Measurements from ENCODE around the gene OR2M3.

- TF ChIP-seq CTCF (IDR thresholded peaks at IDR 0.05), result no peak
- no peak for TF ChIP-seq SMAD3 (CRISPR knock-in tag; IDR thresholded peaks at IDR 0.05; ENCODE audit: borderline replicate concordance)
- TF ChIP-seq, protein P1, sequence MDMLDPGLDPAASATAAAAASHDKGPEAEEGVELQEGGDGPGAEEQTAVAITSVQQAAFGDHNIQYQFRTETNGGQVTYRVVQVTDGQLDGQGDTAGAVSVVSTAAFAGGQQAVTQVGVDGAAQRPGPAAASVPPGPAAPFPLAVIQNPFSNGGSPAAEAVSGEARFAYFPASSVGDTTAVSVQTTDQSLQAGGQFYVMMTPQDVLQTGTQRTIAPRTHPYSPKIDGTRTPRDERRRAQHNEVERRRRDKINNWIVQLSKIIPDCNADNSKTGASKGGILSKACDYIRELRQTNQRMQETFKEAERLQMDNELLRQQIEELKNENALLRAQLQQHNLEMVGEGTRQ (CRISPR knock-in tag; IDR thresholded peaks at IDR 0.05), result no peak
- TF ChIP-seq, protein P2, sequence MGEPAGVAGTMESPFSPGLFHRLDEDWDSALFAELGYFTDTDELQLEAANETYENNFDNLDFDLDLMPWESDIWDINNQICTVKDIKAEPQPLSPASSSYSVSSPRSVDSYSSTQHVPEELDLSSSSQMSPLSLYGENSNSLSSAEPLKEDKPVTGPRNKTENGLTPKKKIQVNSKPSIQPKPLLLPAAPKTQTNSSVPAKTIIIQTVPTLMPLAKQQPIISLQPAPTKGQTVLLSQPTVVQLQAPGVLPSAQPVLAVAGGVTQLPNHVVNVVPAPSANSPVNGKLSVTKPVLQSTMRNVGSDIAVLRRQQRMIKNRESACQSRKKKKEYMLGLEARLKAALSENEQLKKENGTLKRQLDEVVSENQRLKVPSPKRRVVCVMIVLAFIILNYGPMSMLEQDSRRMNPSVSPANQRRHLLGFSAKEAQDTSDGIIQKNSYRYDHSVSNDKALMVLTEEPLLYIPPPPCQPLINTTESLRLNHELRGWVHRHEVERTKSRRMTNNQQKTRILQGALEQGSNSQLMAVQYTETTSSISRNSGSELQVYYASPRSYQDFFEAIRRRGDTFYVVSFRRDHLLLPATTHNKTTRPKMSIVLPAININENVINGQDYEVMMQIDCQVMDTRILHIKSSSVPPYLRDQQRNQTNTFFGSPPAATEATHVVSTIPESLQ (CRISPR knock-in tag; IDR thresholded peaks at IDR 0.05), result no peak
- TF ChIP-seq, protein P3, sequence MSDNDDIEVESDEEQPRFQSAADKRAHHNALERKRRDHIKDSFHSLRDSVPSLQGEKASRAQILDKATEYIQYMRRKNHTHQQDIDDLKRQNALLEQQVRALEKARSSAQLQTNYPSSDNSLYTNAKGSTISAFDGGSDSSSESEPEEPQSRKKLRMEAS (CRISPR knock-in tag; IDR thresholded peaks at IDR 0.05), result no peak
- TF ChIP-seq FOXP4 (CRISPR knock-in tag; IDR thresholded peaks at IDR 0.05), result no peak
Observed at GRCh38 chr1:248164031-248164430, 33.0 kb upstream of the OR2M3 start.

Measured in WTC11 (cell line).